GM19035 (cell line): ENCODE results near the gene RNF213.
"Not testable (repeated sequence)": the region's sequence is repeated elsewhere in the genome, so short reads cannot be mapped to it uniquely, and the experiment has no call there.

Experiments
- ATAC-seq: cut with Tn5 transposase; IDR thresholded peaks from one replicate; pipeline ENCODE4 v1.9.1; 2021; ENCODE audit not compliant: unreplicated experiment

RNF213 gene

GRCh38 chr17:80267391-80267790 lies 6.7 kb downstream of the RNF213 start:
- no peak for ATAC-seq

GRCh38 chr17:80268427-80268826 lies 7.8 kb downstream of the RNF213 start:
- no peak for ATAC-seq

GRCh38 chr17:80269405-80269807 lies 8.8 kb downstream of the RNF213 start:
- no peak for ATAC-seq

- ATAC-seq: no peak
These were observed 9.5 kb downstream of the RNF213 start for GRCh38 chr17:80270104-80270503.

- ATAC-seq: no peak
These were observed 10.2 kb downstream of the RNF213 start for GRCh38 chr17:80270836-80271235.

GRCh38 chr17:80272366-80272765 lies 11.7 kb downstream of the RNF213 start:
- ATAC-seq: no peak

- no peak for ATAC-seq
These were observed 13.7 kb downstream of the RNF213 start for GRCh38 chr17:80274331-80274730.

GRCh38 chr17:80274871-80275449 lies 14.3 kb downstream of the RNF213 start:
- no peak for ATAC-seq

- not testable (repeated sequence) for ATAC-seq
These were observed 15.2 kb downstream of the RNF213 start for GRCh38 chr17:80275857-80276256.

GRCh38 chr17:80277751-80278671 lies 17.4 kb downstream of the RNF213 start:
- ATAC-seq: no peak

- ATAC-seq: no peak
These were observed 19.2 kb downstream of the RNF213 start for GRCh38 chr17:80279895-80280294.

GRCh38 chr17:80281516-80281915 lies 20.9 kb downstream of the RNF213 start:
- ATAC-seq: no peak

GRCh38 chr17:80283116-80283852 lies 22.6 kb downstream of the RNF213 start:
- ATAC-seq: no peak

- no peak for ATAC-seq
These were observed 24.0 kb downstream of the RNF213 start for GRCh38 chr17:80284631-80285030.

- ATAC-seq: no peak
These were observed 24.7 kb downstream of the RNF213 start for GRCh38 chr17:80285237-80285920.

- no peak for ATAC-seq
These were observed 25.9 kb downstream of the RNF213 start for GRCh38 chr17:80286638-80286960.

GRCh38 chr17:80287038-80287437 lies 26.4 kb downstream of the RNF213 start:
- ATAC-seq: no peak

GRCh38 chr17:80287806-80288567 lies 27.3 kb downstream of the RNF213 start:
- no peak for ATAC-seq

- ATAC-seq: no peak
These were observed 29.0 kb downstream of the RNF213 start for GRCh38 chr17:80289616-80290015.

- no peak for ATAC-seq
These were observed 29.5 kb downstream of the RNF213 start for GRCh38 chr17:80290156-80290555.

GRCh38 chr17:80291260-80291659 lies 30.6 kb downstream of the RNF213 start:
- ATAC-seq: no peak
